ENCODE measurements around the gene RHBDL1.

The RHBDL1 gene

GRCh38 chr16:675884-676564 is 553 bp downstream of the RHBDL1 start:
- Histone ChIP-seq H3K9me3 (no peaks in the 10 kb centered on the region), H3K27me3 (peaks cover 0 to 8% of the 10 kb centered on the region in 2 donors), H3K36me3 (peaks cover 21 to 38% (median 29%) of the 10 kb centered on the region in 3 donors), H3K4me3 (peak overlapping the region; percentile 42 to 49), H3K4me1 (peaks cover 0 to 39% (median 22%) of the 10 kb centered on the region in 4 donors), H3K27ac (peak overlapping the region in 1 of 2 donors; percentile 33)
- no peak for DNase-seq
- TF ChIP-seq CTCF (IDR thresholded peaks at IDR 0.05) = no peak
- intact Hi-C loops (cut with DNase I; ENCODE audit: low total_unique reads) = no loop called here

GRCh38 chr16:676565-676902 is 1.1 kb downstream of the RHBDL1 start:
- no peak for DNase-seq
- H3K4me1 ChIP-seq = peaks cover 0 to 44% (median 27%) of the 10 kb centered on the region in 4 donors
- no peaks in the 10 kb centered on the region for H3K9me3 ChIP-seq
- peaks cover 18 to 37% (median 26%) of the 10 kb centered on the region in 3 donors for H3K36me3 ChIP-seq
- intact Hi-C loops (cut with DNase I; ENCODE audit: low total_unique reads) = no loop called here
- TF ChIP-seq CTCF (IDR thresholded peaks at IDR 0.05) = no peak
- no peak overlapping the region for H3K4me3 ChIP-seq
- H3K27me3 ChIP-seq = peaks cover 0 to 8% of the 10 kb centered on the region in 2 donors
- H3K27ac ChIP-seq = no peak overlapping the region

GRCh38 chr16:676913-677312 is 1.4 kb downstream of the RHBDL1 start:
- no peak for TF ChIP-seq CTCF (IDR thresholded peaks at IDR 0.05)
- Histone ChIP-seq H3K36me3 (peaks cover 18 to 37% (median 26%) of the 10 kb centered on the region in 3 donors), H3K27me3 (peaks cover 0 to 8% of the 10 kb centered on the region in 2 donors), H3K27ac (no peak overlapping the region), H3K9me3 (no peaks in the 10 kb centered on the region), H3K4me1 (peaks cover 0 to 48% (median 31%) of the 10 kb centered on the region in 4 donors), H3K4me3 (no peak overlapping the region)
- intact Hi-C loops (cut with DNase I; ENCODE audit: low total_unique reads) = no loop called here
- DNase-seq = no peak

- Histone ChIP-seq H3K27ac (no peak overlapping the region), H3K36me3 (peaks cover 18 to 37% (median 26%) of the 10 kb centered on the region in 3 donors), H3K4me1 (peaks cover 0 to 54% (median 38%) of the 10 kb centered on the region in 4 donors), H3K9me3 (no peaks in the 10 kb centered on the region), H3K27me3 (peaks cover 0 to 8% of the 10 kb centered on the region in 2 donors), H3K4me3 (no peak overlapping the region)
- intact Hi-C loops (cut with DNase I; ENCODE audit: low total_unique reads) = no loop called here
- no peak for DNase-seq
- no peak for TF ChIP-seq CTCF (IDR thresholded peaks at IDR 0.05)
Measured at GRCh38 chr16:677316-678190, 2.1 kb downstream of the RHBDL1 start.

- Histone ChIP-seq H3K27me3 (peaks cover 0 to 8% of the 10 kb centered on the region in 2 donors), H3K4me3 (no peak overlapping the region), H3K9me3 (no peaks in the 10 kb centered on the region), H3K4me1 (peaks cover 2 to 62% (median 44%) of the 10 kb centered on the region in 4 donors), H3K27ac (no peak overlapping the region), H3K36me3 (peaks cover 18 to 37% (median 23%) of the 10 kb centered on the region in 3 donors)
- no peak for TF ChIP-seq CTCF (IDR thresholded peaks at IDR 0.05)
- DNase-seq = no peak
- intact Hi-C loops (cut with DNase I; ENCODE audit: low total_unique reads) = no loop called here
Measured at GRCh38 chr16:678209-678857, 2.9 kb downstream of the RHBDL1 start.

Data from tibial artery (tissue), 4 donors.